CD4-positive, alpha-beta T cell treated with Interleukin-6 at 100 ng/mL for 8 hours (primary cell): Measurements from ENCODE around the gene MYO15A.
"Not testable (repeated sequence)": the region's sequence is repeated elsewhere in the genome, so short reads cannot be mapped to it uniquely, and the experiment has no call there.

ENCODE experiments used
- DNase-seq: peaks from one replicate; pipeline ENCODE4 v3.0.0-alpha.2; 2020; ENCODE audit warnings: mixed read lengths, low spot score

Gene MYO15A

DNA sequence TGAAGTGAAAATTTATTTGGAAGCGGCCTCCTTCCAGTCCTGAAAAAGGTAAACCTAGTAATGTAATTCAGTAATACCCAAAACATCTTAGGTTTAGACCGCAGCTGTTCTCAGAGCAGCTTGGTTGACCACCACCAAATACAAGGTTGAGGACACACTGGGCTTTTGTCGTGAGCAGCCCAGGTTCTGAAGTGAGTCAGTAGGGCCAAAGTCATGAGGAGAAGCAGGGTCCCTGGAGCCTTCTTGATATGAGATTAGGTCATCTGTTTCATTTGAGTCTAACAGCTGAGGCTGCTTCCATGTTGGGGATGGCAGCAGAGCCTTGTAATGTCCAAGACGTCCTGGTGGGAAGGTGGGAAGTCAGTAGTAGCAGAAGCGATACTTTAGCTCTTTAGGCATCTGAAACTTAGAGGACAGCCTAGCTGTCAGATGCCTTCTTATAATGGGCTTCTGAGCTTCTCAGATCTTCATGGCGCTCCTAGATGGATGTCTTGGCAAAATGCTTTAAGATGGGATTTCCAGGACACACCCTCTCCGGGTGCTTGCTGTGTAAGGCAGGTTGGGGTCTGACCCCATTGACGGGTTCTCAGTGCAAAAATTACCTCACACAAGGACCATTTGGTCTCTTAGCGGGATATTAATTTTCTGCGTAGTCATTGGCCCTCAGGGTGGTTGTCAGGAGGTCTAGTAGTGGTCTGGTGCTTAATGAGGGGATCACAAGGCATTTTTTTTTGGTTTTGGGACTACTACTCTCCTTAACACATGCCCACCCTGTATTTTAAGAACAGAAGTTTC, 77.5 kb downstream of the MYO15A start:
- DNase-seq, result no peak

DNA sequence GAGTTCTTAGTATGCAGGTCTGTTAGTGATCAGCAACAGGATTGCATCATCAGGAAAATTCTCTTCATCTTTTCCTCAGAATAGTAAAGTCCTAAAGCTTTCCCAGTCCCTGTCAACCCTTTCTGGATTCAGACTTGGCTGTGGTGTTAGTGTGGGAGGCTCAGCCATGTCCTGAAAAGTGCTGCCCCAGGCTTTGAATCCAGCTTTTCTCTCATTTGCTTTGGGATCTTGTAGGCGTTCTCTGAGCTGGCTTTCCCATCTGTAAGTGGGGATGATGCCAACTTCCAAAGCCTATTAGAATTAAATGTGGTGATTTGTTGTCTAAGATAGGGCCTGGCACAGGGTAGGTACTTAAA, 78.0 kb downstream of the MYO15A start:
- no peak for DNase-seq

DNA sequence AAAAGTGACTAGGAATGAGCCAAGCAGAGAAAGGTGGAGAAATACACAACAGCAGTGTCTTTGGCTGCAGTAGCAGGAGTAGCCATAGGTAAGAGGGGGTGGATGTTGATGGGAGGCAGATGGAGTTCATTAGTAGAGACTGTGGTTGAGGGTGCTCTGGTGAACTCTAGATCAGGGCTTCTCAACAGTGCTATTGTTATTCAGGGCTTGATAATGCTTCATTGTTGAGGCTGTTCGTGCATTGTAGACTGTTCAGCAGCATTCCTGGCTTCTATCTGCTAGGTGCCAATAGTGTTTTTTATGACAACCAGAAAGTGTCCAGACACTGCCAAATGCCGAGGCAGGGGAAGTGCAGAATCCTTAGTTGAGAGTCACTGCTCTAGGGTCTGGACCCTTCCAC, 78.7 kb downstream of the MYO15A start:
- DNase-seq, result no peak

DNA sequence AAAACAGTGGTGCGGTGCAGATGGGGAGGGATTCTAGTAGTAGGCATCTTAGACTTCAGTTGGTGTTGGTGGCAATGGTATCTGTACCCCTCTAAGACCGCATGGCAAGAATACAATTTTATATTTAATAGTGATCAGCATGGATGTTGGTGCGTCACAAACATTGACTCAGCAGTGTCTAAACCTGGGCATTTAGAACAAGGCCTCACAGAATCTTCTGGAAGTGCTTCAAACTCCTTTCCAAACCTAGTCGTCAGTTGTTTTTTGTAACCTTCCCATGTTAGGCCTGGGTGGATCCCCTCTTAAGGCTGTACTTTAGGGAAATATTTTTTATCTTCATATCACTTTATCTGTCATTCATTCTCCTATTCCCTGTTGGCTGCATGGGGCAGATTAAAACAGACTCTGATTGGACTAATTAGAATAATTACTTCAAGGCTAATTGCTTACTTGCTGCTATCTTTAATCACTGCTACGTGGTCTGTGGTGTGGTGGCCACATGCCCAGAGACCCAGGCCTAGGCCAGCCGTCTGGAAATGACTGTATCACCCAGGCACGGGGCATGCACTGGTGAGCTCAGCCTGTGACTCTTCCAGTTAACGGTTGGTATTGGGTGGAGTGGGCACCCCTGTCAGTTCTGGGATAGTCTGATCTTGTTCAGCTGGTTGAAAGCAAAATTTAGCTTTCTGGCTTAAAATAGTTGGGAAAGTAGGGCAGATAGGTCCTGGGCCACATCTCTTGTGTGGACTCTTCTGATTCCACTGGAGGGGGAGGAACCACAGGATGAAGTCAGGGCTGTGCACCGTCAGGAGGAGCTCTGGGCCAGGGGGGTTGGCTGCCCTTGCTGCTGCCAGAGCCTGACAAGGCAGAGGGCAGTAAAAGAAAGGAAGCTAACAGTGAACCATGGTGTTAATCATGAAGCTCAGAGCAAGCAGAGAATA, 79.5 kb downstream of the MYO15A start:
- no peak for DNase-seq

DNA sequence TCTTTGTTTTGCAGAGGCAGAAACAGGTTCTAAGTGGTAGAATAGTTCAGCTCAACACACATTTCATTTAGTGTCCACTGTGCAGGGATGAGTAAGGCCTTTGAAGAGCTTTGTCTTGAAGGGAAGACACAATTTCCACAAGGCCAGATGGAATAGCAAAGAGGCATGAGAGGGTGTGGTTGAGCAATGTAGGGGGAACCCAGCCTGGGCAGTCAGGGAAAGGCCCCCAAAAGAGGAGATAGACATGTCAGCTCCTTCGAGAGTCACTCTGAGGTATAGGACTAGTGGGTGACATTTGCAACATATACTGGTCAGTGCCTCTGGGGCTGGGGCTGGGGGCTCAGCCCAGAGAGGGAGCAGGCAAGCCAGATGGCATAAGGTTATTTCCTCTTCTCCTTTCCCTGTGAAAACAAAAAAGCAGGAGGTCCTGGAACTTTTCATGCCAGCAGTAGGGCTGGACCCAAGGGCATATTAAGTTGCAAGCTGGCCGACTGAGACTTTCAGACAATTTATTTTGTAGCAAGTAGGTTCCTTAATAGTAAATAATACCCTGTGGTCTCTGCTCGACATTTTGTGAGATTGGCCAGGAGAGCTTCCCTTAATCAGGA, 82.2 kb downstream of the MYO15A start:
- DNase-seq, result no peak

DNA sequence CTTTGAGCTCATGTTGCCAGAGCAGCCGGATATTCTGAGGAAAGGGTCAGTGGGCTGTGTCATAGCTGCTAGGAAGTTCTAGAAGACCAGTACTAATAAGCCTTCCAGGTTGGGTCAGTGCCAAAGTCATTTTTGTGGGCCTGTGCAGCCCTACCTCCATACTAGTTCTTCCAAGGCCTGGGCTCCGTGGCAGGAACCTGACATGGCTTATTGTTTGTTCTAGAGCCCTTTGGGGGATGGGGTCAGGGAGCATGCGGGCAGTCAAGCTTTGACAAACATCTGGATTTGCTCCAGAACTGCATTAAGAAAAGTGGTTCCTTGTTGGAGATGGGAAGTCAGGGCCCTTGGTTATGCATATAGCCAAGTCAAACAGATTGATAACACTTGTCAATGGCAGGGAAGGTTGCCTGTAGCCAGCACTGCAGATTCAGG, 82.7 kb downstream of the MYO15A start:
- DNase-seq, result no peak

DNA sequence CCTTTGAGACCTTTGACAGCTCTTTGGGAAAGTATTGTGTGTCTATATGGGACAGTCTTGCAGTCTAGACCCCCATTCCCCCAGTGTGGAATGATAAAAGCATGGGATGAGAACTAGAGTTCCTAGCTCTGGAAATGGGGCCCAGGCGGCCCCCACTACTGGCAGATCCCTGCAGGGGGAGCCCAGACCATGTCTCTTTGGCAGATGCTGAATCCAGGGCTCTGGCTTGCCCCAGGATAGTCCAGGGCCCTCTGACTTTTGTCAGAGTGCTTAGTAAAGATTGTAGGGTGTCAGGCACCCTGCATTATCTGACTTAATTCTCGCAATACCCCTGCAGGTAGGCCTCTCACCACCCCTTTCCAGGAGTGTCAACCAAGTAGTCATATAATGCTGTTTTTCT, 83.4 kb downstream of the MYO15A start:
- no peak for DNase-seq

DNA sequence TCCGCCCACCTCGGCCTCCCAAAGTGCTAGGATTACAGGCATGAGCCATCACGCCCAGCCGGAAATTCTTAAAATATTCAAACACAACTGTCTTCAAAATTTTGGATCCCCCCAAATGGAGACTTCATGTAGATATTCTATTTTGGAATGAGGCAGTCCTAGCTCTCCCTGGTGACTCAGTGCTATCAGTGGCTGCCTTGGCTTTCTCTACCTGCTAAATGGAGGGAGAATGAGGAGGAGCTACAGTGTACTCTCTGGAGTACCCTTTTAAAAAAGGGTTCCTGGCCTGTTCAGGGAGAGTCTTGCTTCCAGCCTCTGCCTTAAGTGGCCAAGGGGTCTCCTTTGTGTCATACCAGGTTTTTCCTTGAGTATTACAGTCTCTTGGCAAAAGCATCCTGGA, 85.8 kb downstream of the MYO15A start:
- no peak for DNase-seq

DNA sequence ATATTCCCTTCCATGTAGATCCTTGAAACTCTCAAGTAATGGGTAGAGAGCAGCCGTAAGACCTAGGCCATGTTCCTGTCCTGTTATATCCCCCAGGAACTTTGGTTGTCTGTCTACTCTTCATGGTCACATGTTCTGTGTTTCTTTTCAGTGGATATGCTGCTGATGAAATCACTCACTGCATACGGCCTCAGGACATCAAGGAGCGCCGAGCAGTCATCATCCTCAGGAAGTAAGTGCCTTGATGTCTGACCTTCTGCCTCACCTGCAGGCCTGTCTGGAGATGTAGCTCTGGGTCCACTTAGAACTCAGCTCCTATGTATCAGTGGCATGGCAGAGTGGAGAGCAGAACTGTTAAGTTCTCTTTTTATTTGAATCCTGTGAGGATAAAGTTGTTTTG, 86.2 kb downstream of the MYO15A start:
- no peak for DNase-seq

DNA sequence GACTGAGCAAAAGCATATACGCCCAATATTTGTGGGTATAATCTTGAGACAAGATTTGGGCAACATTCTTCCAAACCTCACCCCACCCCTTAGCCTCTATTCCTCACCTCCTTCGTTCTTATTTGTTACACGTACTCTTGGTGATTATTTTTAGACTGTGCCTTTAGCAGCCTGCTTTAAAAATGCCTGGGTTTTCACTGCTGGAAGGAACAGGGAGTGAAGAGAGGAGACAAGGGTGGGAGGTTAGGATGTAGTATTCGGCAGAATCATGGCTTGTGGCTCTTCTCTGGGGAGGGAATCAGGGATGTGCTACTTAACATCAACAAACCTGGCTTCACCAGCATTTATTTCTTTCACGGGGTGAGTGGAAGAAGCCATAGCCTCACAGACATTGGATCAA, 86.7 kb downstream of the MYO15A start:
- DNase-seq, result no peak

DNA sequence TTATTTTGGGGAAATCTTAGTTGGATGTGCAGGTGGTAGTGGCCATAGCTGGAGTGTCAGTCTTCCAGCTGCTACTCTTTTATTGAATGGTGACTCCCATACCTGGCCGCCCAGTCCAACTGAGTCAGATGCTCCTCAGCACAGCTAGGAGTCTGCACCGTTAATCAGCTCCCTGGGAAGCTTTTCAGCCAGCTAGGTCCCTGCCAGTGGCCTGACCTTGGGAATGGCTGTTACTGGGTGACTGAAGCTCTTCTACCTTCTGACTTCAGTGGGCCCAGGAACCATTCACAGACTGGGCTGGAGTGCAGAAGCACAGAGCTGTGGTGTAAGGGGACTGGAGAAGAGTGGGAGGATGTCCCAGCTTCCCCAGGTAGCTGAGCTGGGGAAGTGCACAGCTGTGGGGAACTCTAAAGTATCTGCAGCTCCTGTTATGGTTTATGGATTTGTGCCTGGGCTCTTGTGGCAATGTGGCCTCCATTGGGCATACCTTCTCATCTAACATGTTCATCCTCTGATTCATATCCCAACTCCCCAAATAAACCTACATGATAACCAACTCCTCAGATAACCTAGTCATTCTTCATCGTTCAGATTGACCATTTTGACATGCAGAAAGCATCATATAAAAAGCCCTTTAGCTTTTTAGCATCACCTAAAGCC, 89.1 kb downstream of the MYO15A start:
- DNase-seq, result no peak

DNA sequence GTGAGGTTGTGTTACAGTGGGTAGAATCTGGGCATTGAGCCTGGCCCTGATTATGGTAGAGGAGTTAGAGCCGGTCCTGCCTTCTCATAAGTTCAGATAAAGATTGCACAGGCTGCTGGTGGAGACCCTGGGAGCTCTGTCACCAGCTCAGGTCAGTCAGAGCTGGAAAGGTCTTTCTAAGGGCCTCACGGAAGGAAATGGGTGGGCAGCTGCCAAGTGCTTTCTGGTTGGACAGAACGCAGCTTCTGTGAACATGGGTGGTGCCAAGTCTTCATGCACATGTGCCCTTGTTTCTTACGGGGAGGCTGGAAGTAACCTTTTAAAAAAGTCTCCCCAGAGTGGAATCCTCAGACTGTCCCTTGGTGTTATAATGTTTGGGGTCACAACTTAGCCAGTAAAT, 90.0 kb downstream of the MYO15A start:
- no peak for DNase-seq

DNA sequence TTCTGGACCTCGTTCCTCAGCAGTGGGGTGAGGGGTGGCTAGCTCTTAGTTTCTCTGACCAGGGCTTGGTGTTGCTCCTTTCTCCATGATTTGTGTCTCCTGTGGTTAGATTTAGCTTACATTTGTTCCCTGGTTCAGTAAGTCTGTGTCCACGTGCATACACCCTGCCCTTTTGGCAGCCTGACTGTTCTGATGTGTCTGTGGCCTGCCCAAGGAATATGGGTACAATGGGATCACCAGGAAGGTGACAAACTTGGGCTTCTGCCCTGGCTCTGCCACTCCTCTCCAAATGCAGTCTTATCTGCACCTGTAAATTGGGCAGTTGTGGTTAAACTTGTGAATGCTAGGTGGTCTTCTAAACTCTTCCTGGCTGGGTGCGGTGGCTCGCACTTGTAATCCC, 92.6 kb downstream of the MYO15A start:
- DNase-seq, result no peak

DNA sequence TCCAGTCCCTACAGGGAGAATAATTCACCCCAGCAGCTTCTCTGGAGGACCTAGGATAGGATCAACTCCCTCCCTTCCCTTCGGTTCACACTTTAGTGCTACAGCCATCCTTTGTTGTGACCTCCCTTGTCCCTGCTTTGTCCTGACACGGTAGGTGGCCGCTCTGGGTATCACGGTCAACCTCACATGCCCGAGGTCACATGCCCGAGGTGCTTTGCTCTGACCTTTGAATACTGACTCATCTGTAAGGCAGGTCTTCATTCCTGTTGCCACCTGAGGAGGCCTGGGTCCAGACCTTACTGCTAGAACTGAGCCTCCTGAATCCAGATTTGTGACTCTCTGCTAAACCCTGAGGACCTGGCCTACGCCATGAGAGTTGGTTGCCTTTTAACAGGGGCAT, 94.8 kb downstream of the MYO15A start:
- DNase-seq, result no peak

DNA sequence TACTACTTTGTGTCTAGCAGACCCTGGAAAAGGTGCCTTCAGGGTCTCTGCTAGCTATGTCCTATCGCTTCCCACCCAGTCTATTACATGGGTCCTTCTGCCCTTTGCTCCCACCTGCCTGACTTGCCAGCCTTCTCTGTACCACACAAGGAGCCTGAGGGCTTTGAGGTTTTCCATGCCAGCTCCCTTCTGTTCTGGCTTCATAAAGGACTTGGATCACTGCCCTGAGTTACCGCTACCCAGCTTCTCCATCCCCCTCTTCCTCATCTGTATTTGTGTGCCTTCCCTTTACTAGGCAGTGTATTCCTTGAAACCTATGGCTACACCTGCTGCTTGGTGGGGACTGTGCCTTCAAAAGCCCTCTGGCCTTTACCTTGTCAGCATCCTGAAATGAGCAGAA, 97.3 kb downstream of the MYO15A start:
- no peak for DNase-seq

DNA sequence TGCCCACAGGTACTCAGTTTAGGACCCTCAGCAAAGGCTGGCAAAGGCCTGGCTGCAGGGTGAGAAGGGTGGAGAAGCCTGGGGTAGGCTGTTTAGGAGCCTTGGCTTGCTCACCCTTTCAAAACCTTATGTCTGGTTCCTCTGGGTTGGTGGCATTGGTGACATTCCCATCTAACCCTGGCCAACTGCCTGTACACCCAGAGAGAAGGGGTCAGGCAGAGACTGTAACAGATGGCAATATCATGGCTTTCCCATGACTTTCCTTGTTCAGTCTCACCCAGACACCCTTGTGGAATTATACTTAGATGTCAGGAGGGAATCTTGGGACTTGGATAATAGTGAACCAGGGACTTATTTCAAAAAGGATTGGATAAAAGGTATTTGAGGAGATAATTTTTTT, 98.4 kb downstream of the MYO15A start:
- no peak for DNase-seq

DNA sequence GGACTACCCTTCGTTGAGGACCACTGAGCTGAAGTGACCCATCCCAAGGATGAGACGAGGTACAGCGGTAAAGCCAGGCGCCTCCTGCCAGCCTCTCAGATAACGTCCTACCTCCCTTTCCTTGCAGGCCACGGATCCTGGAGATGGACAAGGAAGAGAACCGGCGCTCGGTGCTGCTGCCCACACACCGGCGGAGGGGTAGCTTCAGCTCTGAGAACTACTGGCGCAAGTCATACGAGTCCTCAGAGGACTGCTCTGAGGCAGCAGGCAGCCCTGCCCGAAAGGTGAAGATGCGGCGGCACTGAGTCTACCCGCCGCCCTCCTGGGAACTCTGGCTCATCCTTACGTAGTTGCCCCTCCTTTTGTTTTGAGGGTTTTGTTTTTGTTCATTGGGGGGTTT, 99.5 kb downstream of the MYO15A start:
- DNase-seq, result no peak

DNA sequence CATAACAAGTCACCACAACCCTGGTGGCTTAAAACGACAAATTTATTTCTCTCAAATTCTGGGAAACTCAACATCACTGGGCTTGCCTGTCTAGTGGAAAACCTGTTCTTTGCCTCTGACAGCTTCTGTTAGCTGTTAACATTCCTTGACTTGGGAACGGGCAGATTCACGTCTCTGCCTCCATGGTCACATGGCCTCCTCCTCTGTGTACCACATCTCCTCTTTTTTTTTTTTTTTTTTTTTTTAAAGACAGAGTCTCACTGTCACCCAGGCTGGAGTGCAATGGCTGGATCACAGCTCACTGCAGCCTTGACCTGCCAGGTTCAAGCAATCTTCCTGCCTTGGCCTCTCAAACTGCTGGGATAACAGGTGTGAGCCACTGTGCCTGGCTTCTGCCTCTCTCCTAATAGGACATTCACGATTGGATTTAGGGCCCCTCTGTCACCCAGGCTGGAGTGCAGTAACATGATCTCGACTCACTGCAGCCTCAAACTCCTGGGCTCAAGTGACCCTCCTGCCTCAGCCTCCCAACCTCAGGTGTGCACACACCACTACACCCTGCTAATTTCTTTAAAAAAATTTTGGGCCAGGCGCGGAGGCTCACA, 105.2 kb downstream of the MYO15A start:
- DNase-seq, result no peak

DNA sequence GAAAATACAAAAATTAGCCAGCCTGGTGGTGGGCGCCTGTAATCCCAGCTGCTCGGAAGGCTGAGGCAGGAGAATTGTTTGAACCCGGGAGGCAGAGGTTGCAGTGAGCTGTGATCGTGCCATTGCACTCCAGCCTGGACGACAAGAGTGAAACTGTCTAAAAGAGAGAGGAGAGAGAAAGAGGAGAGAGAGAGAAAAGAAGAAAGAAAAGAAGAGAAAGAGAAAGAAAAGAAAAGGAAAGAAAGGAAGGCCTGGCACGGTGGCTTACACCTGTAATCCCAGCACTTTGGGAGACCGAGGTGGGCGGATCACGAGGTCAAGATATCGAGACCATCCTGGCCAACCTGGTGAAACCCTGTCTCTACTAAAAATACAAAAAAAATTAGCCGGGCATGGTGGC, 108.3 kb downstream of the MYO15A start:
- not testable (repeated sequence) for DNase-seq

DNA sequence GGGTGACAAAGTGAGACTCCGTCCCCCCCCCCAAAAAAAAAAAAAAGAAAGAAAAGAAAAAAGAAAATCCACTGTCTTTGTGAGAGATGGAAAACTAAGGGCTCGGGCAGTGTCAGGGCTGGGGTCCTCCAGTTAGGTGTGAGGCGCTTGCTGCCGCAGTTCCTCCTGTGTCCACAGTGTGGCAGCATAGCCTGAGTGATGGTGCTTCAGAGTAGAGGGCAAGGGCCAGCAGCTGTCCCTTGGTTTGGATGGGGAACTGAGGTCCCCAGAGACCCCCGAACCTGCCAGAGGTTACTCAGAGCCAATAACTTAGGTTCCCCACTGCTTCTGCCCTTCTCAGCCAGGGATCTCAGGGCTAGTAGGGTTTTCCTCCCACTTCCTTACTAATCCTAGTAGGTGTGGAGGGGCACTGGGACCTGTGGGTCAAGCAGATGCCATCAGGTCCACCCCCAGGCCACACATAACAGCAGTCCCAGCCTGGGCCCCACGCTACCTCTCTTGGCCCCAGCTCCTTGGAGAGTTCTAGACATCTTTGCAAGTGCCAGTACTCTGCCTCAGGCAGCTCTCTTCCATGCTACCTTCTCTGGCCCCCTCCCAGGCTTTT, 109.0 kb downstream of the MYO15A start:
- peak; percentile 62 for DNase-seq

DNA sequence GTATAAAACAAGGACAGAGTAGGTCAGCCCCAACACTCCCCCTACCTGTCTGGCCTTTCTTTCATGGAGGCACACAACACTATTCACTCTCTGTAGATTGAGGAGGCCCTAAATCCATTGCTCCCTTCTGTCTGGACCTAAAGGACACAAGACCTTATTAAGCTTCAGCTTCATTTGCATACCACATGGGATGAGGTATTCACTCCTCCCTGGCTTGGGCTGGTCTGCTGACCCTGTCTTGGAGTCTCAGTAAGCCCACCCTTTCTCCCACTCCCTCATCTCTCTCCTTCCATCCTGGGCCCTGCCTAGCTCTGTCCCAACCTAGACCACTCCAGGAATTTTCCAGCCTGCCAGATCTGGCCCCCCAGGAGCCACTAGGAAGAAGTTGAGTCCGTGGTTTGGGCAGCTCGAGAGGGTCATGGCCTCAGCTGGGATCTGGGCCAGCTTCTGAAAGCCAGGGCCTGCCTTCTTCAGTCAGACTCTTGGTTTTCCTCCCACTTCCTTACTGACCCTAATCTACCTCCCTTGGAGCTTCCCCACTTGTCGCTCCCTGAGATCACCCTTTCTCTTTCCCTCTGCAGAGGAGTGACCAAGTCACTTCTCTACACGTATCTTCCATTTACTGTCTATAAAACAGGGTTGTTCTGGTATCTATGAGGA, 110.3 kb downstream of the MYO15A start:
- no peak for DNase-seq
